ENCODE results near the gene SLC4A11.
A peak's percentile ranks its signal among the peaks of the same experiment; 100 is the strongest.
"Not testable (repeated sequence)": the region's sequence is repeated elsewhere in the genome, so short reads cannot be mapped to it uniquely, and the experiment has no call there.

SLC4A11 gene

GRCh38 chr20:3226864-3227263 is 12.1 kb downstream of the SLC4A11 start:
- Mint-ChIP-seq H3K4me3 (no peak overlapping the region), H3K27ac (no peak overlapping the region), H3K4me1 (ENCODE audit: low read depth) (peaks cover 17% of the 10 kb centered on the region), H3K9me3 (no peaks in the 10 kb centered on the region), H3K27me3 (no peaks in the 10 kb centered on the region), H3K36me3 (ENCODE audit: low read depth) (peaks cover 7% of the 10 kb centered on the region)

- H3K4me3 Mint-ChIP-seq = no peak overlapping the region
- no peak overlapping the region for H3K27ac Mint-ChIP-seq
- H3K36me3 Mint-ChIP-seq (ENCODE audit: low read depth) = peaks cover 11% of the 10 kb centered on the region
Measured at GRCh38 chr20:3226093-3226492, 12.9 kb downstream of the SLC4A11 start.

GRCh38 chr20:3224681-3225421 is 14.1 kb downstream of the SLC4A11 start:
- H3K36me3 Mint-ChIP-seq (ENCODE audit: low read depth) = peaks cover 22% of the 10 kb centered on the region
- no peaks in the 10 kb centered on the region for H3K9me3 Mint-ChIP-seq
- H3K27me3 Mint-ChIP-seq = no peaks in the 10 kb centered on the region
- no peak overlapping the region for H3K27ac Mint-ChIP-seq
- peaks cover 17% of the 10 kb centered on the region for H3K4me1 Mint-ChIP-seq (ENCODE audit: low read depth)
- H3K4me3 Mint-ChIP-seq = no peak overlapping the region

More at GRCh38 chr20:3226093-3226492, 12.9 kb downstream of the SLC4A11 start:
- Mint-ChIP-seq H3K4me1 (ENCODE audit: low read depth) (peaks cover 17% of the 10 kb centered on the region), H3K27me3 (no peaks in the 10 kb centered on the region), H3K9me3 (no peaks in the 10 kb centered on the region)

- H3K27me3 Mint-ChIP-seq = no peaks in the 10 kb centered on the region
- H3K4me1 Mint-ChIP-seq (ENCODE audit: low read depth) = peaks cover 17% of the 10 kb centered on the region
- peaks cover 22% of the 10 kb centered on the region for H3K36me3 Mint-ChIP-seq (ENCODE audit: low read depth)
- no peak overlapping the region for H3K4me3 Mint-ChIP-seq
- no peak overlapping the region for H3K27ac Mint-ChIP-seq
- no peaks in the 10 kb centered on the region for H3K9me3 Mint-ChIP-seq
Measured at GRCh38 chr20:3223994-3224680, 14.9 kb downstream of the SLC4A11 start.

GRCh38 chr20:3223651-3223993 is 15.4 kb downstream of the SLC4A11 start:
- H3K27ac Mint-ChIP-seq = no peak overlapping the region
- peaks cover 22% of the 10 kb centered on the region for H3K36me3 Mint-ChIP-seq (ENCODE audit: low read depth)
- no peak overlapping the region for H3K4me3 Mint-ChIP-seq
- H3K27me3 Mint-ChIP-seq = no peaks in the 10 kb centered on the region
- no peaks in the 10 kb centered on the region for H3K9me3 Mint-ChIP-seq
- peaks cover 17% of the 10 kb centered on the region for H3K4me1 Mint-ChIP-seq (ENCODE audit: low read depth)

GRCh38 chr20:3222635-3223600 is 16.1 kb downstream of the SLC4A11 start:
- Mint-ChIP-seq H3K27ac (peak overlapping the region; percentile 36), H3K27me3 (no peaks in the 10 kb centered on the region), H3K36me3 (ENCODE audit: low read depth) (peaks cover 22% of the 10 kb centered on the region), H3K9me3 (no peaks in the 10 kb centered on the region), H3K4me3 (no peak overlapping the region), H3K4me1 (ENCODE audit: low read depth) (peaks cover 17% of the 10 kb centered on the region)

GRCh38 chr20:3221398-3222226 is 17.4 kb downstream of the SLC4A11 start:
- no peaks in the 10 kb centered on the region for H3K27me3 Mint-ChIP-seq
- no peaks in the 10 kb centered on the region for H3K9me3 Mint-ChIP-seq
- H3K4me3 Mint-ChIP-seq = no peak overlapping the region
- H3K4me1 Mint-ChIP-seq (ENCODE audit: low read depth) = peaks cover 17% of the 10 kb centered on the region
- H3K36me3 Mint-ChIP-seq (ENCODE audit: low read depth) = peaks cover 22% of the 10 kb centered on the region
- H3K27ac Mint-ChIP-seq = no peak overlapping the region

- H3K27ac Mint-ChIP-seq = no peak overlapping the region
- H3K4me1 Mint-ChIP-seq (ENCODE audit: low read depth) = peaks cover 12% of the 10 kb centered on the region
- no peak overlapping the region for H3K4me3 Mint-ChIP-seq
- H3K9me3 Mint-ChIP-seq = no peaks in the 10 kb centered on the region
- H3K36me3 Mint-ChIP-seq (ENCODE audit: low read depth) = peaks cover 30% of the 10 kb centered on the region
- no peaks in the 10 kb centered on the region for H3K27me3 Mint-ChIP-seq
Measured at GRCh38 chr20:3218307-3218988, 20.5 kb downstream of the SLC4A11 start.

- H3K4me3 Mint-ChIP-seq, H3K9me3 Mint-ChIP-seq, H3K27me3 Mint-ChIP-seq, H3K27ac Mint-ChIP-seq: not testable (repeated sequence)
- Mint-ChIP-seq H3K4me1 (ENCODE audit: low read depth) (peaks cover 12% of the 10 kb centered on the region), H3K36me3 (ENCODE audit: low read depth) (peaks cover 22% of the 10 kb centered on the region)
Measured at GRCh38 chr20:3215359-3215917, 23.6 kb downstream of the SLC4A11 start.

GRCh38 chr20:3213226-3213625 is 25.8 kb downstream of the SLC4A11 start:
- H3K9me3 Mint-ChIP-seq = no peaks in the 10 kb centered on the region
- H3K36me3 Mint-ChIP-seq (ENCODE audit: low read depth) = peaks cover 23% of the 10 kb centered on the region
- no peaks in the 10 kb centered on the region for H3K27me3 Mint-ChIP-seq
- H3K27ac Mint-ChIP-seq = no peak overlapping the region
- H3K4me1 Mint-ChIP-seq (ENCODE audit: low read depth) = peaks cover 26% of the 10 kb centered on the region
- H3K4me3 Mint-ChIP-seq = no peak overlapping the region

GRCh38 chr20:3210346-3210745 is 28.6 kb downstream of the SLC4A11 start:
- Mint-ChIP-seq H3K4me3 (peak overlapping the region; percentile 100), H3K27ac (peak overlapping the region; percentile 100), H3K27me3 (no peaks in the 10 kb centered on the region), H3K9me3 (no peaks in the 10 kb centered on the region), H3K4me1 (ENCODE audit: low read depth) (peaks cover 28% of the 10 kb centered on the region), H3K36me3 (ENCODE audit: low read depth) (peaks cover 23% of the 10 kb centered on the region)

GRCh38 chr20:3209946-3210317 is 29.1 kb downstream of the SLC4A11 start:
- Mint-ChIP-seq H3K9me3 (no peaks in the 10 kb centered on the region), H3K4me1 (ENCODE audit: low read depth) (peaks cover 28% of the 10 kb centered on the region), H3K36me3 (ENCODE audit: low read depth) (peaks cover 23% of the 10 kb centered on the region), H3K27ac (peak overlapping the region; percentile 100), H3K27me3 (no peaks in the 10 kb centered on the region), H3K4me3 (peak overlapping the region; percentile 100)

GRCh38 chr20:3209257-3209945 is 29.6 kb downstream of the SLC4A11 start, which contains the start of gene ITPA:
Gene ITPA, plus strand, starts transcription at chr20:3209498. Its CDS starts 54 bp downstream, at chr20:3209552.
- peaks cover 32% of the 10 kb centered on the region for H3K4me1 Mint-ChIP-seq (ENCODE audit: low read depth)
- no peaks in the 10 kb centered on the region for H3K27me3 Mint-ChIP-seq
- peak within 1 kb of the TSS; percentile 100 for H3K4me3 Mint-ChIP-seq
- peak within 1 kb of the TSS; percentile 100 for H3K27ac Mint-ChIP-seq
- H3K36me3 Mint-ChIP-seq (ENCODE audit: low read depth) = peaks cover 23% of the 10 kb centered on the region
- no peaks in the 10 kb centered on the region for H3K9me3 Mint-ChIP-seq

Data from stimulated activated naive CD8-positive, alpha-beta T cell treated with anti-CD3 and anti-CD28 coated beads, Interleukin-15, Interleukin-2, amounts not matched to agents 100 ng/mL and 50 ng/mL, for 24 hours (primary cell).